MM.1S (cell line): ENCODE data around the gene GLCCI1.

Experiments used
- DNase-seq: peaks from one replicate; pipeline ENCODE4 v3.0.0-alpha.2; 2015
- H2AFZ ChIP-seq: fragments of 300-600 bp; sonication (generic); 2 replicates; pipeline ENCODE4 v1.6.0; 2016; ENCODE audit warnings: antibody characterized with exemption, low read length
- H3F3A ChIP-seq: fragments of 300-600 bp; sonication (generic); 2 replicates; pipeline ENCODE4 v1.6.1; 2016; ENCODE audit warnings: mild to moderate bottlenecking, antibody characterized with exemption, low read length, moderate library complexity, mixed read lengths; ENCODE audit not compliant: insufficient read depth
- H3K27ac ChIP-seq: fragments of 300-600 bp; sonication (generic); 2 replicates; pipeline ENCODE4 v1.5.1; 2016; ENCODE audit warnings: mild to moderate bottlenecking, low read length
- H3K27me3 ChIP-seq: fragments of 300-600 bp; sonication (generic); replicated peaks from 2 replicates; pipeline ENCODE4 v1.6.0; 2016; ENCODE audit warnings: low read length; ENCODE audit not compliant: insufficient read depth
- H3K36me3 ChIP-seq: fragments of 300-600 bp; sonication (generic); replicated peaks from 2 replicates; pipeline ENCODE4 v1.6.1; 2016; ENCODE audit warnings: mild to moderate bottlenecking, low read length, mixed read lengths; ENCODE audit not compliant: insufficient read depth
- H3K4me1 ChIP-seq: fragments of 300-600 bp; sonication (generic); 2 replicates; pipeline ENCODE4 v1.6.1; 2016; ENCODE audit warnings: low read length, mixed read lengths
- H3K4me2 ChIP-seq: fragments of 300-600 bp; sonication (generic); 2 replicates; pipeline ENCODE4 v1.6.0; 2016; ENCODE audit warnings: low read depth, low read length
- H3K4me3 ChIP-seq: fragments of 300-600 bp; sonication (generic); 2 replicates; pipeline ENCODE4 v1.5.1; 2016; ENCODE audit warnings: low read length, mixed read lengths
- H3K79me2 ChIP-seq: fragments of 300-600 bp; sonication (generic); 2 replicates; pipeline ENCODE4 v1.6.1; 2016; ENCODE audit warnings: mixed run types, low read length, mixed read lengths
- H3K9ac ChIP-seq: fragments of 300-600 bp; sonication (generic); 2 replicates; pipeline ENCODE4 v1.6.1; 2016; ENCODE audit warnings: low read length, mixed read lengths
- H3K9me2 ChIP-seq: fragments of 300-600 bp; sonication (generic); replicated peaks from 2 replicates; pipeline ENCODE4 v1.6.1; 2016; ENCODE audit warnings: mild to moderate bottlenecking, low read length, mixed read lengths; ENCODE audit not compliant: insufficient read depth
- H3K9me3 ChIP-seq: fragments of 300-600 bp; sonication (generic); replicated peaks from 2 replicates; pipeline ENCODE4 v1.6.1; 2016; ENCODE audit warnings: mild to moderate bottlenecking, low read length, mixed read lengths; ENCODE audit not compliant: insufficient read depth
- H4K20me1 ChIP-seq: fragments of 300-600 bp; sonication (generic); 2 replicates; pipeline ENCODE4 v1.6.1; 2016; ENCODE audit warnings: mild to moderate bottlenecking, low read length, moderate library complexity, mixed read lengths; ENCODE audit not compliant: insufficient read depth
- CTCF ChIP-seq: fragments of 300-600 bp; sonication (generic); IDR thresholded peaks from 2 replicates; pipeline ENCODE4 v1.5.1; 2016; ENCODE audit warnings: antibody characterized with exemption, low read length, mixed read lengths
- EZH2 ChIP-seq: fragments of 300-600 bp; sonication (generic); optimal IDR thresholded peaks from 2 replicates; pipeline ENCODE3; 2017; ENCODE audit warnings: low read depth, mild to moderate bottlenecking, antibody characterized with exemption, low read length, mixed read lengths
- EZH2phosphoT487 ChIP-seq: fragments of 300-600 bp; sonication (generic); IDR thresholded peaks from 2 replicates; pipeline ENCODE4 v1.6.1; 2018; ENCODE audit warnings: antibody characterized with exemption, low read length

Gene GLCCI1

GRCh38 chr7:8015100-8015745 lies 46.6 kb downstream of the GLCCI1 start:
- Histone ChIP-seq H3K9me2 (no peaks in the 10 kb centered on the region), H3K4me3 (no peak overlapping the region), H4K20me1 (no peaks in the 10 kb centered on the region; the same call in 1 of the 2 replicates), H2AFZ (no peak overlapping the region), H3K9ac (no peak overlapping the region), H3K79me2 (peaks cover 79% of the 10 kb centered on the region), H3K4me1 (no peaks in the 10 kb centered on the region), H3K36me3 (peaks cover 13% of the 10 kb centered on the region; the same call in 1 of the 2 replicates), H3K27ac (no peak overlapping the region), H3K9me3 (no peaks in the 10 kb centered on the region), H3K4me2 (no peak overlapping the region), H3K27me3 (no peaks in the 10 kb centered on the region), H3F3A (0 out of 2 replicates have a peak, but pooled peaks cover 4% of the 10 kb centered on the region)
- no peak for DNase-seq
- TF ChIP-seq EZH2, result no peak
- TF ChIP-seq EZH2phosphoT487, result no peak
- TF ChIP-seq CTCF, result no peak

GRCh38 chr7:8015746-8016120 lies 47.1 kb downstream of the GLCCI1 start:
- Histone ChIP-seq H3K9me2 (no peaks in the 10 kb centered on the region), H3F3A (0 out of 2 replicates have a peak, but pooled peaks cover 4% of the 10 kb centered on the region), H3K9ac (no peak overlapping the region), H3K9me3 (no peaks in the 10 kb centered on the region), H3K4me1 (no peaks in the 10 kb centered on the region), H3K4me2 (no peak overlapping the region), H3K36me3 (peaks cover 12% of the 10 kb centered on the region; the same call in 1 of the 2 replicates), H2AFZ (no peak overlapping the region), H3K4me3 (no peak overlapping the region), H3K79me2 (peaks cover 76% of the 10 kb centered on the region), H3K27ac (no peak overlapping the region), H3K27me3 (no peaks in the 10 kb centered on the region), H4K20me1 (no peaks in the 10 kb centered on the region; the same call in 1 of the 2 replicates)
- TF ChIP-seq EZH2phosphoT487 (no peak), EZH2 (no peak), CTCF (no peak)
- no peak for DNase-seq

- Histone ChIP-seq H3K4me2 (no peak overlapping the region), H3F3A (0 out of 2 replicates have a peak, but pooled peaks cover 4% of the 10 kb centered on the region), H4K20me1 (no peaks in the 10 kb centered on the region; the same call in 1 of the 2 replicates), H3K9me3 (no peaks in the 10 kb centered on the region), H3K79me2 (peaks cover 65% of the 10 kb centered on the region), H3K9ac (no peak overlapping the region), H2AFZ (no peak overlapping the region), H3K9me2 (no peaks in the 10 kb centered on the region), H3K4me1 (no peaks in the 10 kb centered on the region), H3K36me3 (peaks cover 8% of the 10 kb centered on the region; the same call in 1 of the 2 replicates), H3K27me3 (no peaks in the 10 kb centered on the region), H3K27ac (no peak overlapping the region), H3K4me3 (no peak overlapping the region)
- no peak for TF ChIP-seq CTCF
- TF ChIP-seq EZH2phosphoT487, result no peak
- TF ChIP-seq EZH2, result no peak
- no peak for DNase-seq
Observed at GRCh38 chr7:8017423-8017822, 48.8 kb downstream of the GLCCI1 start.
